WERI-Rb-1 (cell line): ENCODE results near the gene PIP5K1C.
"Not testable (repeated sequence)": the region's sequence is repeated elsewhere in the genome, so short reads cannot be mapped to it uniquely, and the experiment has no call there.

Experiments used
- DNase-seq: peaks from one replicate; pipeline ENCODE4 v3.0.0-alpha.2; 2020
- H3K27ac ChIP-seq: fragments of 250-450 bp; sonication (Bioruptor Pico); 2 replicates; pipeline ENCODE4 v1.5.1; 2020; ENCODE audit warnings: mild to moderate bottlenecking, moderate library complexity
- H3K27me3 ChIP-seq: fragments of 250-450 bp; sonication (Bioruptor Pico); 2 replicates; pipeline ENCODE4 v1.5.1; 2021; ENCODE audit warnings: mild to moderate bottlenecking, low read depth, moderate library complexity; ENCODE audit not compliant: insufficient read depth, severe bottlenecking
- H3K36me3 ChIP-seq: fragments of 250-450 bp; sonication (Bioruptor Pico); 2 replicates; pipeline ENCODE4 v1.5.1; 2020; ENCODE audit warnings: mild to moderate bottlenecking, moderate library complexity
- H3K4me3 ChIP-seq: 2 replicates; pipeline ENCODE4 v1.5.1; 2011; ENCODE audit warnings: low read depth, mild to moderate bottlenecking, control low read depth, low read length
- H3K9me3 ChIP-seq: fragments of 250-450 bp; sonication (Bioruptor Pico); 2 replicates; pipeline ENCODE4 v1.5.1; 2021; ENCODE audit warnings: mild to moderate bottlenecking, moderate library complexity; ENCODE audit not compliant: severe bottlenecking
- CTCF ChIP-seq: IDR thresholded peaks from 2 replicates; pipeline ENCODE4 v1.5.1; 2011; ENCODE audit warnings: low read depth, mild to moderate bottlenecking, control low read depth, inconsistent platforms, low read length

PIP5K1C gene

GRCh38 chr19:3586127-3586626 lies 114.1 kb downstream of the PIP5K1C start:
- H3K4me3 ChIP-seq = peak overlapping the region; percentile 53
- no peaks in the 10 kb centered on the region for H3K36me3 ChIP-seq
- peaks cover 8% of the 10 kb centered on the region for H3K9me3 ChIP-seq
- no peaks in the 10 kb centered on the region for H3K27me3 ChIP-seq
- no peak overlapping the region for H3K27ac ChIP-seq
- peak; percentile 79 for TF ChIP-seq CTCF
- peak; percentile 55 for DNase-seq

GRCh38 chr19:3585301-3586126 lies 114.8 kb downstream of the PIP5K1C start, which contains the start of gene GIPC3:
Gene GIPC3, plus strand, starts transcription at chr19:3585478. Its CDS starts 120 bp downstream, at chr19:3585598.
- H3K27me3 ChIP-seq = no peaks in the 10 kb centered on the region
- peak; percentile 31 for DNase-seq
- peak within 1 kb of the TSS; percentile 53 for H3K4me3 ChIP-seq
- no peak within 1 kb of the TSS for H3K27ac ChIP-seq
- H3K36me3 ChIP-seq = no peaks in the 10 kb centered on the region
- TF ChIP-seq CTCF = no peak
- H3K9me3 ChIP-seq = peaks cover 3% of the 10 kb centered on the region

GRCh38 chr19:3584036-3584802 lies 116.0 kb downstream of the PIP5K1C start:
- H3K27me3 ChIP-seq, H3K4me3 ChIP-seq, H3K27ac ChIP-seq, DNase-seq, H3K9me3 ChIP-seq, H3K36me3 ChIP-seq: not testable (repeated sequence)

- H3K4me3 ChIP-seq, H3K36me3 ChIP-seq, H3K27ac ChIP-seq, H3K9me3 ChIP-seq, DNase-seq, H3K27me3 ChIP-seq: not testable (repeated sequence)
Measured at GRCh38 chr19:3581792-3582191, 118.5 kb downstream of the PIP5K1C start.
